SK-N-SH treated with all-trans-retinoic acid at 6 μM for 48 hours (cell line): ENCODE data around the gene PPL.

Source experiments
- ATAC-seq: fragments of 200-7000 bp; cut with Tn5 transposase; 3 replicates; pipeline ENCODE4 v1.9.1; 2020; ENCODE audit warnings: mild to moderate bottlenecking, moderate library complexity
- ARNTL ChIP-seq: fragments of 450-650 bp; formaldehyde crosslinking; IDR thresholded peaks from 2 replicates; pipeline ENCODE4 v1.5.0; 2020; ENCODE audit warnings: low read depth, mild to moderate bottlenecking, moderate library complexity, borderline replicate concordance
- BACH2 ChIP-seq: fragments of 250-450 bp; sonication (Bioruptor Pico); IDR thresholded peaks from 2 replicates; pipeline ENCODE4 v1.9.0; 2021; ENCODE audit warnings: mild to moderate bottlenecking, borderline replicate concordance
- CSDC2 ChIP-seq: fragments of 250-450 bp; sonication (Bioruptor Pico); IDR thresholded peaks from 2 replicates; pipeline ENCODE4 v1.5.0; 2020; ENCODE audit warnings: mild to moderate bottlenecking, moderate library complexity
- CSRNP3 ChIP-seq: fragments of 250-450 bp; sonication (Bioruptor Pico); IDR thresholded peaks from 2 replicates; pipeline ENCODE4 v1.5.1; 2021; ENCODE audit warnings: mild to moderate bottlenecking, moderate library complexity
- ESRRG ChIP-seq: fragments of 250-450 bp; sonication (Bioruptor Pico); IDR thresholded peaks from 2 replicates; pipeline ENCODE4 v1.6.1; 2021; ENCODE audit warnings: mild to moderate bottlenecking
- GLIS3 ChIP-seq: fragments of 250-450 bp; sonication (Bioruptor Pico); IDR thresholded peaks from 2 replicates; pipeline ENCODE4 v1.5.0; 2020; ENCODE audit warnings: mild to moderate bottlenecking, moderate library complexity
- OSR1 ChIP-seq: fragments of 250-450 bp; sonication (Bioruptor Pico); IDR thresholded peaks from 2 replicates; pipeline ENCODE4 v1.8.0; 2022; ENCODE audit warnings: moderate library complexity, mild to moderate bottlenecking, inconsistent platforms
- PPARA ChIP-seq: fragments of 250-450 bp; sonication (Bioruptor Pico); IDR thresholded peaks from 2 replicates; pipeline ENCODE4 v1.5.0; 2020; ENCODE audit warnings: mild to moderate bottlenecking, borderline replicate concordance
- RARB ChIP-seq: fragments of 250-450 bp; sonication (Bioruptor Pico); IDR thresholded peaks from 2 replicates; pipeline ENCODE4 v1.8.0; 2021; ENCODE audit warnings: mild to moderate bottlenecking, moderate library complexity
- SNAI2 ChIP-seq: fragments of 250-450 bp; sonication (Bioruptor Pico); IDR thresholded peaks from 2 replicates; pipeline ENCODE4 v1.5.0; 2020; ENCODE audit warnings: mild to moderate bottlenecking, moderate library complexity
- TCF4 ChIP-seq: fragments of 250-450 bp; sonication (Bioruptor Pico); IDR thresholded peaks from 2 replicates; pipeline ENCODE4 v1.8.0; 2021; ENCODE audit warnings: mild to moderate bottlenecking, moderate library complexity, borderline replicate concordance
- TOX ChIP-seq: fragments of 250-450 bp; sonication (Bioruptor Pico); IDR thresholded peaks from 2 replicates; pipeline ENCODE4 v1.8.0; 2021; ENCODE audit warnings: mild to moderate bottlenecking, moderate library complexity, borderline replicate concordance
- ZC3H10 ChIP-seq: fragments of 250-450 bp; sonication (Bioruptor Pico); IDR thresholded peaks from 2 replicates; pipeline ENCODE4 v1.5.1; 2021; ENCODE audit warnings: mild to moderate bottlenecking, moderate library complexity
- ZFP3 ChIP-seq: fragments of 250-450 bp; sonication (Bioruptor Pico); IDR thresholded peaks from 2 replicates; pipeline ENCODE4 v1.5.0; 2020; ENCODE audit warnings: mild to moderate bottlenecking, moderate library complexity
- ZFP30 ChIP-seq: fragments of 450-650 bp; formaldehyde crosslinking; IDR thresholded peaks from 2 replicates; pipeline ENCODE4 v1.5.0; 2022; ENCODE audit warnings: mild to moderate bottlenecking, moderate library complexity
- ZNF565 ChIP-seq: fragments of 450-650 bp; formaldehyde crosslinking; conservative IDR thresholded peaks from 2 replicates; pipeline ENCODE4 v1.5.0; 2020; ENCODE audit warnings: low read depth, mild to moderate bottlenecking, moderate library complexity
- ZNF70 ChIP-seq: fragments of 450-650 bp; formaldehyde crosslinking; IDR thresholded peaks from 2 replicates; pipeline ENCODE4 v1.5.0; 2020; ENCODE audit warnings: mild to moderate bottlenecking, moderate library complexity
- ZNF8 ChIP-seq: fragments of 450-650 bp; formaldehyde crosslinking; IDR thresholded peaks from 2 replicates; pipeline ENCODE4 v1.5.0; 2020; ENCODE audit warnings: mild to moderate bottlenecking, moderate library complexity
- TF ChIP-seq, protein P1 (sequence below): fragments of 250-450 bp; sonication (Bioruptor Pico); IDR thresholded peaks from 2 replicates; pipeline ENCODE4 v1.8.0; 2020; ENCODE audit warnings: mild to moderate bottlenecking, moderate library complexity, borderline replicate concordance
- TF ChIP-seq, protein P2 (sequence below): fragments of 250-450 bp; sonication (Bioruptor Pico); IDR thresholded peaks from 2 replicates; pipeline ENCODE4 v1.5.1; 2020; ENCODE audit warnings: low read depth, mild to moderate bottlenecking, moderate library complexity
- TF ChIP-seq, protein P3 (sequence below): fragments of 250-450 bp; sonication (Bioruptor Pico); IDR thresholded peaks from 2 replicates; pipeline ENCODE4 v1.5.0; 2020; ENCODE audit warnings: mild to moderate bottlenecking, moderate library complexity

Gene PPL

GRCh38 chr16:4886151-4886550, 50.8 kb downstream of the PPL start:
- no peak for ATAC-seq
- TF ChIP-seq, protein P1, sequence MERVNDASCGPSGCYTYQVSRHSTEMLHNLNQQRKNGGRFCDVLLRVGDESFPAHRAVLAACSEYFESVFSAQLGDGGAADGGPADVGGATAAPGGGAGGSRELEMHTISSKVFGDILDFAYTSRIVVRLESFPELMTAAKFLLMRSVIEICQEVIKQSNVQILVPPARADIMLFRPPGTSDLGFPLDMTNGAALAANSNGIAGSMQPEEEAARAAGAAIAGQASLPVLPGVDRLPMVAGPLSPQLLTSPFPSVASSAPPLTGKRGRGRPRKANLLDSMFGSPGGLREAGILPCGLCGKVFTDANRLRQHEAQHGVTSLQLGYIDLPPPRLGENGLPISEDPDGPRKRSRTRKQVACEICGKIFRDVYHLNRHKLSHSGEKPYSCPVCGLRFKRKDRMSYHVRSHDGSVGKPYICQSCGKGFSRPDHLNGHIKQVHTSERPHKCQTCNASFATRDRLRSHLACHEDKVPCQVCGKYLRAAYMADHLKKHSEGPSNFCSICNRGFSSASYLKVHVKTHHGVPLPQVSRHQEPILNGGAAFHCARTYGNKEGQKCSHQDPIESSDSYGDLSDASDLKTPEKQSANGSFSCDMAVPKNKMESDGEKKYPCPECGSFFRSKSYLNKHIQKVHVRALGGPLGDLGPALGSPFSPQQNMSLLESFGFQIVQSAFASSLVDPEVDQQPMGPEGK, result no peak
- TF ChIP-seq BACH2 (CRISPR knock-in tag) (no peak), TOX (CRISPR knock-in tag) (no peak), ZNF565 (CRISPR knock-in tag) (no peak), TCF4 (CRISPR knock-in tag) (no peak), CSDC2 (CRISPR knock-in tag) (no peak), OSR1 (CRISPR knock-in tag) (no peak)
- TF ChIP-seq, protein P2, sequence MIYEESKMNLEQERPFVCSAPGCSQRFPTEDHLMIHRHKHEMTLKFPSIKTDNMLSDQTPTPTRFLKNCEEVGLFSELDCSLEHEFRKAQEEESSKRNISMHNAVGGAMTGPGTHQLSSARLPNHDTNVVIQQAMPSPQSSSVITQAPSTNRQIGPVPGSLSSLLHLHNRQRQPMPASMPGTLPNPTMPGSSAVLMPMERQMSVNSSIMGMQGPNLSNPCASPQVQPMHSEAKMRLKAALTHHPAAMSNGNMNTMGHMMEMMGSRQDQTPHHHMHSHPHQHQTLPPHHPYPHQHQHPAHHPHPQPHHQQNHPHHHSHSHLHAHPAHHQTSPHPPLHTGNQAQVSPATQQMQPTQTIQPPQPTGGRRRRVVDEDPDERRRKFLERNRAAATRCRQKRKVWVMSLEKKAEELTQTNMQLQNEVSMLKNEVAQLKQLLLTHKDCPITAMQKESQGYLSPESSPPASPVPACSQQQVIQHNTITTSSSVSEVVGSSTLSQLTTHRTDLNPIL, result no peak

DNA sequence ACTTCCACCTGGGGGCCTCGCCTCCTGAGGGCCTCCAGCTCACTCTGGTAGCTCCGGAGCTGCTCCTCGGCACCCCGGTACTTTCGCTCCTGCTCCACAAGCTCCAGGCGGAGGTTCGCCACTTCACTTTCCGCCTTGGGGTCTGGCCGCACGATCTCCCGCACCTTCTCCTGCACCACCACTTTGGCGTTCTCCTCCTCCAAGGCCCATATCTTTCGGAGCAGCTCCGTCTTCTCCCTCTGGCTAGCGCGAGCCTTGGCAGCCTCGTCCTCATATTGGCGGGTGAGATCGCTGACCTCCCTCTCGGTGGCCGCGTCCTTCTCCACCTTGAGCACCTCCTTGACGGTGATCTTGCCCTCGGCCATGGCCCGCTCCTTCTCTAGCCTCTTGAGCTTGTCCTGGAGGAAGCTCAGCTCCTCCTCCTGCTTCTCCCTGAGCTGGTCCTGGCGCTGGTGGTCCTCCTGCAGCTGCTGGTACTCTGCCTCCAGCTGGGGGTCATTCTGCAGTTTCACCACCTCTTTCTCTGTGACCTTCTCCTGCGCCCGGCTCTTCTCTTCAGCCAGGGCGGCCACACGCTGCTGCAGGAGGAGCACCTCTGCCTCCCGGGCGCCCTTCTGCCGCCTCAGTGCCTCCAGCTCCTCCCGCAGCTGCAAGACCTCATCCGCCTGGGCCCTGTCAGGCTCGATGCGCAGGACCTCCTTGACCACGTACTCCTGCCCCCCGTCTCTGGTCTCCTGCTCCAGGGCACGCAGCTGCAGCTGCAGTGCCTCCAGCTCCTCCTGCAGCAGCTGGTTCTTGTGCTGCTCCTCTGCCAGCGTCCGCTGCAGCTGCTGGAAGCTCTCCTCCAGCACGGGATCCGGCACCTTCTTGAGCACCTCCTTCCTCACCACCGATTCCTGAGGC, 51.7 kb downstream of the PPL start:
- TF ChIP-seq ZNF565 (CRISPR knock-in tag), result no peak
- ATAC-seq, result no peak

- no peak for TF ChIP-seq ZC3H10 (CRISPR knock-in tag)
- no peak for TF ChIP-seq PPARA (CRISPR knock-in tag)
- no peak for TF ChIP-seq ZNF70
- TF ChIP-seq CSRNP3, result no peak
- TF ChIP-seq ARNTL (CRISPR knock-in tag), result no peak
- TF ChIP-seq, protein P3, sequence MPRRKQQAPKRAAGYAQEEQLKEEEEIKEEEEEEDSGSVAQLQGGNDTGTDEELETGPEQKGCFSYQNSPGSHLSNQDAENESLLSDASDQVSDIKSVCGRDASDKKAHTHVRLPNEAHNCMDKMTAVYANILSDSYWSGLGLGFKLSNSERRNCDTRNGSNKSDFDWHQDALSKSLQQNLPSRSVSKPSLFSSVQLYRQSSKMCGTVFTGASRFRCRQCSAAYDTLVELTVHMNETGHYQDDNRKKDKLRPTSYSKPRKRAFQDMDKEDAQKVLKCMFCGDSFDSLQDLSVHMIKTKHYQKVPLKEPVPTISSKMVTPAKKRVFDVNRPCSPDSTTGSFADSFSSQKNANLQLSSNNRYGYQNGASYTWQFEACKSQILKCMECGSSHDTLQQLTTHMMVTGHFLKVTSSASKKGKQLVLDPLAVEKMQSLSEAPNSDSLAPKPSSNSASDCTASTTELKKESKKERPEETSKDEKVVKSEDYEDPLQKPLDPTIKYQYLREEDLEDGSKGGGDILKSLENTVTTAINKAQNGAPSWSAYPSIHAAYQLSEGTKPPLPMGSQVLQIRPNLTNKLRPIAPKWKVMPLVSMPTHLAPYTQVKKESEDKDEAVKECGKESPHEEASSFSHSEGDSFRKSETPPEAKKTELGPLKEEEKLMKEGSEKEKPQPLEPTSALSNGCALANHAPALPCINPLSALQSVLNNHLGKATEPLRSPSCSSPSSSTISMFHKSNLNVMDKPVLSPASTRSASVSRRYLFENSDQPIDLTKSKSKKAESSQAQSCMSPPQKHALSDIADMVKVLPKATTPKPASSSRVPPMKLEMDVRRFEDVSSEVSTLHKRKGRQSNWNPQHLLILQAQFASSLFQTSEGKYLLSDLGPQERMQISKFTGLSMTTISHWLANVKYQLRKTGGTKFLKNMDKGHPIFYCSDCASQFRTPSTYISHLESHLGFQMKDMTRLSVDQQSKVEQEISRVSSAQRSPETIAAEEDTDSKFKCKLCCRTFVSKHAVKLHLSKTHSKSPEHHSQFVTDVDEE, result no peak
- TF ChIP-seq GLIS3 (CRISPR knock-in tag), result no peak
- no peak for TF ChIP-seq BACH2 (CRISPR knock-in tag)
- TF ChIP-seq CSDC2 (CRISPR knock-in tag), result no peak
- no peak for TF ChIP-seq ZFP3
- TF ChIP-seq RARB (CRISPR knock-in tag), result no peak
- no peak for TF ChIP-seq ESRRG
- TF ChIP-seq, protein P1, result no peak
- no peak for TF ChIP-seq ZFP30
- no peak for TF ChIP-seq SNAI2 (CRISPR knock-in tag)
- no peak for TF ChIP-seq OSR1 (CRISPR knock-in tag)
- TF ChIP-seq ZNF8, result no peak
- TF ChIP-seq, protein P2, result no peak
- TF ChIP-seq ZNF565 (CRISPR knock-in tag), result no peak
- no peak for ATAC-seq
Measured at GRCh38 chr16:4884209-4884608, 52.7 kb downstream of the PPL start.
